Tongue (tissue), 2 donors: Measurements from ENCODE around the gene ASIC4. TPM values are rescaled to one million over a fixed set of nuclear protein-coding genes. Genes with fewer than 3 reads are reported as not detected.

Source experiments
- DNase-seq: peaks from one replicate; pipeline ENCODE4 v3.0.0-alpha.2; 2015
- total RNA-seq: library from RNA; depleted of rRNA; stranded (reverse); fragments of >200 nt; gene quantifications from one replicate; pipeline ENCODE4 v1.2.3, GENCODE V29; 2014

Gene ASIC4, protein sequence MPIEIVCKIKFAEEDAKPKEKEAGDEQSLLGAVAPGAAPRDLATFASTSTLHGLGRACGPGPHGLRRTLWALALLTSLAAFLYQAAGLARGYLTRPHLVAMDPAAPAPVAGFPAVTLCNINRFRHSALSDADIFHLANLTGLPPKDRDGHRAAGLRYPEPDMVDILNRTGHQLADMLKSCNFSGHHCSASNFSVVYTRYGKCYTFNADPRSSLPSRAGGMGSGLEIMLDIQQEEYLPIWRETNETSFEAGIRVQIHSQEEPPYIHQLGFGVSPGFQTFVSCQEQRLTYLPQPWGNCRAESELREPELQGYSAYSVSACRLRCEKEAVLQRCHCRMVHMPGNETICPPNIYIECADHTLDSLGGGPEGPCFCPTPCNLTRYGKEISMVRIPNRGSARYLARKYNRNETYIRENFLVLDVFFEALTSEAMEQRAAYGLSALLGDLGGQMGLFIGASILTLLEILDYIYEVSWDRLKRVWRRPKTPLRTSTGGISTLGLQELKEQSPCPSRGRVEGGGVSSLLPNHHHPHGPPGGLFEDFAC
- total RNA-seq: 0.10 TPM

DNA sequence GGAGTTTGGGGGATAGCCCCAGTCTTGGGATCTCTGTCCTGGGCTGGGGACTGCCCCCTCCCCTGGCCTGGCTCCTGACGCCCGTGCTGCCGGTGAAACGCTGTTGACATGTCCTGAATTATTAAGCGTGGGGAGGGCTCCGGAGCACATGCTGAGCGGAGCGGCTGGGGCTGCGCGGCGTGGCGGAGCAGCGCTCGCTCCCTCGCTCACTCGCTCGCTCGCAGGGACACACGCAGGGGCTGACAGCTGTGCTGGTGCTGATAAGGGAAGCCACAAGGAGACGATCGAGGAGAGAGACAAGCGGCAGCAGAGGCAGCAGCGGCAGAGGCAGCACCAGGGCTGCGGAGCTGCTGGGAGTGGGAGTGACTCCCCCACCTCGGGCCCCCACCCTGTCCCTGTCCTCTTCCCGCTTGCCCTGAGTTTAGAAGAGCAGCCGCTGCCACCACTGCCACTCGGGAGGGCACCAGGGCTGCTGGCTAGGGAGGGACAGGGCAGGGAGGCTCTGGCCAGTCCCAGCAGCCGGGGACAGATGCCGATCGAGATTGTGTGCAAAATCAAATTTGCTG lies at the start of gene ASIC4:
TSS of gene ASIC4 (plus strand) at position 287 of the 566 bp plus-strand sequence. CDS start at position 530, 243 bp downstream.
- peak; percentile 77 for DNase-seq

DNA sequence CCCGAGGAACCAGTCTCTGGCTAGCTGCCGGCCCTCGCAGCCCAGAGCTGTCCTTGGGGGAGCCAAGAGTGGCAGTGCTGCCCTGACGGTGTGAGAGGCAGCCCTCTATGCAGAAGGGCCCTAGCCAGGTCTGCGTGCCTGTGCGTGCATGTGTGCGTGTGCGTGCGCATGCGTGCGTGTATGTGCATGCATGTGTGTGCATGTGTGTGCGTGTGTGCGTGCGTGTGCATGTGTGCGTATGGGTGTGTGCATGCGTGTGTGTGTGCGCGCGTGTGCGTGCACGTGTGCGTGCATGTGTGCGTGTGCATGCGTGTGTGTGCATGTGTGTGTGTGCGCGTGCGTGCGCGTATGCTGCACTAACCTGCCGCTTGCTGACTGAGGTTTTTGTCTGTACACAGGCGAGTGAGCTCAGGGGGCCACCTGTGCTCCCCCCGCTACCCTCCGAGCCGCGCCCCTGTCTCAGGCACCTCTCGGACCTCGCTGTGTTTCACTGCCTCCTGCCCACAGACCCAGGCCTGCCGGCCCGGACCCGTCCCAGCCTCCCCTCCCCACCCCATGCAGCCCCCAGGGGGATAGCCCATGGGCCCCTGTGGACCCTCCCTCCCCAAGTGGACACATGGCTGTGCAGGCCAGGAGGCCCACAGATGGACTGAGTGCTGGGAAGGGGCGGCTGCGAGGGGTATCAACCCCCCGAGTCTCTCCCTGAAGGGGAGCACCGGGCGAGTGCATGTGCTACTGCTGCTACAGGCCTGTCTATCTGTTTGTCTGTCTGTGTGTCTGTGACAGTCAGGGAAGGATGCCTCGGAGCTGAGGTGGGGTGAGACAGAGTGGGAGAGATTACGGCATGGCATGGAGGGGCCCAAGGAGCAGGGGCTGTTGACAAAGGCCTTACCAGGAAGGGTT lies 48.4 kb upstream of the ASIC4 start:
- DNase-seq: no peak

DNA sequence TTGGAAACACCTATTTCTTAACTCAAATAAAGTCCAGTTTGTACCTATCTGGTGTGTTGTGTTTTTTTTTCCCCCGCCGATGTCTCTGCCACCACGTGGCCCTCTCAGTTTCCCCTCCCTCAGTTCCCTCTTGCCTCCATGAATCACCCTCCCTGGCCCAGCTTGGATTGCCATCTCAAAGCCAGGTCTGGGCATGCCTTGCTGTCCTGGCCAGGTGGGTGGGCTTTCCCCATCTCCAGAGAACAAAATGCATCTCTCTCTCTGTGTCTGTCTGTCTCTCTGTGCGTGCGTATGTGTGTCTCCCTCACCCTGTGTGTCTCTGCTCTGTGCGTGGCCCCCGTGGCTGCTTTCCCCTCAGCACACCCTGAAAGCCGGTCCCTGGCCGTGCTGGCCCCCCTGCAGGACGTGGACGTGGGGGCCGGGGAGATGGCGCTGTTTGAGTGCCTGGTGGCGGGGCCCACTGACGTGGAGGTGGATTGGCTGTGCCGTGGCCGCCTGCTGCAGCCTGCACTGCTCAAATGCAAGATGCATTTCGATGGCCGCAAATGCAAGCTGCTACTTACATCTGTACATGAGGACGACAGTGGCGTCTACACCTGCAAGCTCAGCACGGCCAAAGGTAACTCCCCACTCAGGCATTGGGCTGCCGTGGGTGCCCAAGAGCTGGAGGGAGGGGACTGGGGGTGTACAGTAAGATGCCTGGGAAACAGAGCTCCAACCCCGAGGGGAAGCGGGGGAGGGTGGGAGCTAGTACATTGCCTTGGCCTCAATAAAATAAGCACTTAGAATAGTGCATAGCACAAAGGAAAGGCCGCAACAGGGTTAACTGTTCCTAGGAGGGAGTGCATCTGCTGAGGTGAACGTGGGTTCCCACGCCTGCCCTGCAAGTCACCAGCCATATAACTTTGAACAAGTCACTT lies 47.2 kb upstream of the ASIC4 start:
- DNase-seq: no peak

DNA sequence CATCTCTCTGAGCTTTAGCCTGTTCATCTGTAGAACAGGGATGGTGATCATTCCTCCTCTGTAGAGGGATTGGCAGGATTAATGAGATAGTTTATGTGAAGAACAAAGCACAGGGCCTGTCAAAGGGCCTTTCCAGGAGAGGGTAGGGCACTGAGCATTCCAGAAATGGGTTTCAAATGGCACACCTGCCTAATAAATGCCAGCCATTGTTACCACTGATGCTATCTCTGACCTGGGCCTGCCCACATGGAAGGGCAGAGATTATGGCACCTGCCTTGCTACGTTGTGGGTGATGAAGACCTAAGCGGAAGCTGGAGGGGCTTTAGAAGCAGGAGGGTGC lies 46.6 kb upstream of the ASIC4 start:
- no peak for DNase-seq

DNA sequence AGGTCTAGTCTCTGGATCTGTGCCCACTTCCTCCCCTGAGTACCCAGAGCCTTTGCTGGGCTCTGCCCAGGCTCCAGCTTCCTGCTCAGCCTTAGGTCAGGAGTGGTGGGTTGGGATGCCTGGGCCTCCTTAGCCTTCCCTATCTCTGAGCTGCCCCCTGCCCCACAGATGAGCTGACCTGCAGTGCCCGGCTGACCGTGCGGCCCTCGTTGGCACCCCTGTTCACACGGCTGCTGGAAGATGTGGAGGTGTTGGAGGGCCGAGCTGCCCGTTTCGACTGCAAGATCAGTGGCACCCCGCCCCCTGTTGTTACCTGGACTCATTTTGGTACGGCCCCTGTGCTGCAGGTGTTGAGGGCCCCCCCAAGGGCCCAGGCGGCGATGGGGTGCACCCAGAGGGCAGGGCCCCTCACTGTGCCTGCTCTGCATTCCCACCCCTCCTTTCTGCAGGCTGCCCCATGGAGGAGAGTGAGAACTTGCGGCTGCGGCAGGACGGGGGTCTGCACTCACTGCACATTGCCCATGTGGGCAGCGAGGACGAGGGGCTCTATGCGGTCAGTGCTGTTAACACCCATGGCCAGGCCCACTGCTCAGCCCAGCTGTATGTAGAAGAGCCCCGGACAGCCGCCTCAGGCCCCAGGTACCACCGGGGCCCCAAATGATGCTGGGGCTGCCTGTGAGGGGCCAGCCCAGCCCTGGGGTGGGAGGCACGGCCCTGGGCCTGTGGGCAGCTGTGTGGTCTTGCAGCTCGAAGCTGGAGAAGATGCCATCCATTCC lies 45.7 kb upstream of the ASIC4 start:
- DNase-seq: no peak

DNA sequence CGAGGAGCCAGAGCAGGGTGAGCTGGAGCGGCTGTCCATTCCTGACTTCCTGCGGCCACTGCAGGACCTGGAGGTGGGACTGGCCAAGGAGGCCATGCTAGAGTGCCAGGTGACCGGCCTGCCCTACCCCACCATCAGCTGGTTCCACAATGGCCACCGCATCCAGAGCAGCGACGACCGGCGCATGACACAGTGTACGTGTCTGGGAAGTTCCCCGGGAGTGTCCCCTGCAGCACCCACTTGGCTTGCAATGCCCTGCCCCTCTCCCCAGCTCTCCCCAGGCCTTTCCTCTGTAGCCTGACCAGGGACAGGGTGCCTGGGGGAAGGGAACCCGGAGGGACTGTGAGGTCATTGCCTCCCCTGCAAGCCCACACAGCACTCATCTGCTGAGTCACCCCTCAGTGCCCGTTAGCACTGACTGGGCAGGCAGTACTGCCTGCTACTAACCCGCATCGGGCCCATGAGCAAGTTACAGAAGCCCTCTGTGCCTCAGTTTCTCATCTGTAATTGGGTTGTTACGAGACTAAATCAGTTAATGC lies 45.0 kb upstream of the ASIC4 start:
- DNase-seq: no peak

DNA sequence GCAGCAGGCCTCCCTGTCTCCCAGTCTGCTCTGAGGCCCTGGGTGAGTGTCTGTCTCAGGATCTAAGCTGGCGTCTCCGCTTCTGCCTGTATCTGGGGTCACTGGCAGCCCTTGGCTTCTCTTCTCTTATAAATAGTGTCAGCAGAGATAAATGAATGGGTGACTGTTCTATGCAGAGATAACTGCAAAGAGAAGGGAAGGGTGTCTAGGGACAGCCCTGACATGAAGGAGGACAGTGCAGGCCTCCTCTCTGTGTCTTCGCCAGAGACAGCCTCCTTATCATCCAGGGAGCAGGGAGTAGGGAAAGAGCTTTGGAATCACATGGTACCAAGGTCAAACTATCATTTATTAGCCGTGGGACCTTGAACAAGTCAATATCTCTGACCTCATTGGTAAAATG lies 43.9 kb upstream of the ASIC4 start:
- no peak for DNase-seq

DNA sequence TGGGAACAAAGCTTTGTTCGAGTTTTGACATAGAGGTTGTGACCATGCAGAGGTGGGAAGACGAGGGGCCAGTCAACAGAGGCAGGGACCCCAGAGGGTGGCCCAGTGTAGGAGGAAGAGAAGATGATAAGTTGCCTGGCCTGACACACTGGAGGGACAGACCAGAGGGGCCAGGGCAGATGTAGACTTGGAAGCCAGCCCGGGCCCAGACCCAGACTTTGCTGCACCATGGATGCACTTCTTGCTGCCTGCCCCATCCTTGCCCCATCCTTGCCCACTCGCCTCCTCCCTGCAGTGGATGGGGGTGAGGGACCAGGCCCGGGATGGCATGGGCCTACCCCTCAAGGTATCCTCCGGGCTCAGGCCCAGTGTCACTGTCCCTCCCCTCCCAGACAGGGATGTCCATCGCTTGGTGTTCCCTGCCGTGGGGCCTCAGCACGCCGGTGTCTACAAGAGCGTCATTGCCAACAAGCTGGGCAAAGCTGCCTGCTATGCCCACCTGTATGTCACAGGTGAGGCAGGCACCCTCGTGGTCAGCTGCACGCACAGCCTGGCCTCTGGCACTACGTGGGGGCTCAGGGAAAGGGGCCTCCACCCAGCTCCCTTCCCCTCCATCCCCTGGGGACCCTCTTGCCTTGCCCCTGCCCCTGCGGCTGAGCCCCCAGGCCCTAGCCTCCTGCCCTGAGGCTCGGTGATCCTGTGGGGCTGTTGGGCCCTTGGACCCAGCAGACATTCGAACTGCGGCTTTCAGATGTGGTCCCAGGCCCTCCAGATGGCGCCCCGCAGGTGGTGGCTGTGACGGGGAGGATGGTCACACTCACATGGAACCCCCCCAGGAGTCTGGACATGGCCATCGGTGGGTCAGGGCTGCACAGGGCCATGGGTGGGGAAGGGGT lies 42.6 kb upstream of the ASIC4 start:
- DNase-seq: no peak

DNA sequence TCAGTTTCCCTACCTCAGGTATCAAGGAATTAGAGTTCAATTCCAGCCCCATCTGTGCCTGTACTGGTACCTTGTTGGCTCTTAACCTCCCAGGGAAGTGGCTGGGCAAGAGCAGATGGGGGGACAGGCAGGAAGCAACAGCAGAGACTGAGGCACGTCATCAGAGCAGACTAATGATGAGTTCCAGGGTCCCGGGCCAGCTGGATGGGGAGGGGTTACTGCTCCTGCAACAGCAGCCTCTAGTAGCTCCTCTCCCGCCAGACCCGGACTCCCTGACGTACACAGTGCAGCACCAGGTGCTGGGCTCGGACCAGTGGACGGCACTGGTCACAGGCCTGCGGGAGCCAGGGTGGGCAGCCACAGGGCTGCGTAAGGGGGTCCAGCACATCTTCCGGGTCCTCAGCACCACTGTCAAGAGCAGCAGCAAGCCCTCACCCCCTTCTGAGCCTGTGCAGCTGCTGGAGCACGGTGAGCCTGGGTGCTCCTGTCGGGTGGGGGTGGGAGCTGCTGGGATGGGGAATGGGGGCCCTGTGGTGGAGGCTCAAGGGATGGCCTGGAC lies 41.6 kb upstream of the ASIC4 start:
- no peak for DNase-seq

DNA sequence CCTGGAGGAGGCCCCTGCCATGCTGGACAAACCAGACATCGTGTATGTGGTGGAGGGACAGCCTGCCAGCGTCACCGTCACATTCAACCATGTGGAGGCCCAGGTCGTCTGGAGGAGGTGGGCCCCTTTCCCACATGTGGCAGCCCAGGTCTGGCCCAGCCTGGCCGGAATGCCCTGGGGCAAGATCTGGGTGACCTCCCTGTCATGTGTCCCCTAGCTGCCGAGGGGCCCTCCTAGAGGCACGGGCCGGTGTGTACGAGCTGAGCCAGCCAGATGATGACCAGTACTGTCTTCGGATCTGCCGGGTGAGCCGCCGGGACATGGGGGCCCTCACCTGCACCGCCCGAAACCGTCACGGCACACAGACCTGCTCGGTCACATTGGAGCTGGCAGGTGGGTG lies 40.8 kb upstream of the ASIC4 start:
- DNase-seq: no peak

DNA sequence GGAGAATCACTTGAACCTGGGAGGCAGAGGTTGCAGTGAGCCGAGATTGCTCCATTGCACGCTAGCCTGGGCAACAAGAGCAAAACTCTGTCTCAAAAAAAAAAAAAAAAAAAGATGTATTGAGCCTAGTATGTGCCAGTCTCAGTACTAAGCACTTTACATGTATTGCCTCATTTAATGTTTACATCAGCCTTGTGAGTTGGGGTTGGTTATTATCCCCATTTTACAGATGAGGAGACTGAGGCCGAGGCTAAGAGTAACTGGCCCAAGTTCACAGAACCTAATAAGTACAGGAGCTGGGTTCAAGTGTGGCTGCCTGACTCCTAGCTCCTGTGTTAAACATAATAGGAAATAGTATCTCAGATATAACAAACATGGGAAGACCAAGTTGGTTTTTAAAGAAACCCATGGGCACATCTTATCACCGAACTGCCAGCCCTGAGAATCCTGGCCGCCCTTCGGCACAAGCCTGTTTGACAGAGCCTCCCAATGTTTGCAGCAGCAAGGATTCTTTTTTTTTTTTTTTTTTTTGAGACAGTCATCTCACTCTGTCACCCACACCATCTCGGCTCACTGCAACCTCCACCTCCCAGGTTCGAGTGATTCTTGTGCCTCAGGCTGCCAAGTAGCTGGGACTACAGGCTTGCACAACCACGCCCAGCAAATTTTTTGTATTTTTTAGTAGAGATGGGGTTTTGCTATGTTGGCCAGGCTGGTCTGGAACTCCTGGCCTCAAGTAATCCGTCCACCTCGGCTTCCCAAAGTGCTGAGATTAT lies 39.8 kb upstream of the ASIC4 start:
- no peak for DNase-seq

DNA sequence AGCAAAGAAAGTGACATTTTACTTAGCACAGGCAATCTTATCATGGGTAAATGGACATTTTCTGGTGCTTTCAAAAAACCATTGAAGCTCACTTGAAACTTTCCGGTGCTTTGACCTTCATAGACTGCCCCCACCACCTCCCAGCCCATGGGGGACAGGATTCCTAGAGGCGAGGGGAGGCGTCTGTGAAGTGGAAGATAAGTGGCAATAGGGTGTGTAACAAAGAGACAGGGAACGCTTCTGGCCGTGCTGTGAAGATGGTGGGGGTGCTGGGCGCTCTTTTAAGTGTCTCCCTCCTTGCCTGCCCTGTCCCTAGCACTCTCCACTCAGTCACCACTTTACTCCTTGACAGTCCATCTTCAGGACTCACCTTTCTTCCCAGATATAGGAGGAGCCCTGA lies 39.0 kb upstream of the ASIC4 start:
- no peak for DNase-seq

DNA sequence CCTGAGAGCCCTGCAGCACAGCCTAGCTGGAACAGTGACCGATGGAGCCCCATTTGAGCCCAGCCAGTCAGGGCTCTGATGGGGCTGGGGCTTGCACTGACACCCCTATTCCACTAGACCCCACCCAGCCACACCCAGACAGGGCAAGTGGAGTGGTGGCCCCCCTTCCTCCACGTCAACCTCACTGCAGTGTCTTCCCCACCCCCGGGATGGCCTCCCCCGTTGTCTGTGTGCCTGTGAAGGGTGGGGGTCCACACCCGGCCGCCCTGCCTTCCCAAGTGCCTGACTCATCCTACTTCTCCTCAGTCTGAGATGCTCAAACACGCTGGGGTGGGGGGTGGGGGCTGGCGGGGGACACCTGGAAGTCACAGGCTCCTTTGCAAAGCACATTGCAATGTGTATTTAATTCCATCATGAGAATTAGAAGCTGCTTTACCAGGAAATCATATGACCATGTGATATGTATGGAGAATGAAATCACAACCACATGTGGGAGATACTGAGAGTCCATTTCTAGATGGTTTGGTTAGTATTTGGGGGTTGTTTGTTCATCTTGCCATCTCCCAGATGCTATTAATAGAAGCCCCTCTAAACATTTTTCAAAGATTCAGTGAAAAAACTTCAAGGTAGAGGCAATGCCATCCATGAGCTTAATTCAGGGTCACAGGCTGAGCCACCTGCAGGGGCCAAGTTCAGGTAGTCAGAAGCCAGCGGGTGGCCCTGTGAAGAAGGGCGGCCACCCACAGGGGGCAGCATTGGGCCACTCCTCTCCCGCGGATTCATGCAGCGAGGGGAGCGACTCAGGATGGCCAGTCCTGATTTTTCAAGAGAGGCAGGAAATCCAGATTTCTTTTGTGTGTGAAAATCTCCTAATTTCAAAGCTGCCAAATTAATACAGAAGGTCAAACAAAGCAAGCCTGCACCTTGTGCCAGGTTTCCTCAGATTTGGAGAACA lies 38.3 kb upstream of the ASIC4 start:
- peak; percentile 82 for DNase-seq

DNA sequence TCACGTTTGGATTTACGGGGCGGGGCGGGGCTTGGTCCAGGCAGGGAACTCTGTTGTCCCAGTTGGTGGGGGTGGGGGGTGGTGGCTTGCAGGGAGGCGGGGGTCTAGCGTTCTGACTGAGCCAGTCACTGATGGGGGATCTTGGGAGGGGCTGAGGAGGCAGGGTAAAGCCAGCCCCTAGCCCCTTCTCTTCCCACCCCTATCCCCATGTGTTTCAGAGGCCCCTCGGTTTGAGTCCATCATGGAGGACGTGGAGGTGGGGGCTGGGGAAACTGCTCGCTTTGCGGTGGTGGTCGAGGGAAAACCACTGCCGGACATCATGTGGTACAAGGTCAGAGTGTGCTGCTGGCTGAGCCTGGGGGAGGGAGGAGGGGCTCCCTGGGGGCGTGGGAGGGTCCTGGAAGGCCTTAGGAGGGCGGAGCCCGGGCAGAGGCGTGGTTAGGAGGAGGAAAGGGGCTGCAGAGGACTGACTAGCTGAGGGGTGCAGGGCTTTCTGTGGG lies 37.6 kb upstream of the ASIC4 start:
- no peak for DNase-seq

DNA sequence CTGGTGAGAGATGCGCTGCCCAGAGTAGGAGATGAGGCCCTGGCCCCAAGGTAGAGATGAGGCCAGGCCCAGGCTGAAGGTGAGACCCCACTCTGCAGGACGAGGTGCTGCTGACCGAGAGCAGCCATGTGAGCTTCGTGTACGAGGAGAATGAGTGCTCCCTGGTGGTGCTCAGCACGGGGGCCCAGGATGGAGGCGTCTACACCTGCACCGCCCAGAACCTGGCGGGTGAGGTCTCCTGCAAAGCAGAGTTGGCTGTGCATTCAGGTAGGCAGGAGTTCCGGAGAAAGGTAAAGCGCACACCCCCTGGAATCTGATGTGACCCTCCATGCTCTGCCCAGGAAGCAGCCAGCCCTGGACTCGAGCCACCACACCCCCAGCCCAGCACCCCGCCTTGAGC lies 37.1 kb upstream of the ASIC4 start:
- DNase-seq: no peak

DNA sequence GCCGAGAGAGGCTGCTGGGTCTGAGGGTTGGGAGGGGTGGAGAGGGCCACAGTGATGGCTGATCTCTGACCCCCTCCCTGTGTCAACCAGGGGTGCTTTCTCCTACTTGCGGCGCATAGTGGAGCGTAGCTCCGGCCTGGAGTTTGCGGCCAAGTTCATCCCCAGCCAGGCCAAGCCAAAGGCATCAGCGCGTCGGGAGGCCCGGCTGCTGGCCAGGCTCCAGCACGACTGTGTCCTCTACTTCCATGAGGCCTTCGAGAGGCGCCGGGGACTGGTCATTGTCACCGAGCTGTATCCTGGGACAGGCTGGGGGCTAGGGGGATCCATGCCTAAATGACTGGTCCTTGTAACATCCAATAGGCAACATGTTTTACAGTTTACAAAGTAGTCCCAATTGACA lies 36.5 kb upstream of the ASIC4 start:
- DNase-seq: no peak

DNA sequence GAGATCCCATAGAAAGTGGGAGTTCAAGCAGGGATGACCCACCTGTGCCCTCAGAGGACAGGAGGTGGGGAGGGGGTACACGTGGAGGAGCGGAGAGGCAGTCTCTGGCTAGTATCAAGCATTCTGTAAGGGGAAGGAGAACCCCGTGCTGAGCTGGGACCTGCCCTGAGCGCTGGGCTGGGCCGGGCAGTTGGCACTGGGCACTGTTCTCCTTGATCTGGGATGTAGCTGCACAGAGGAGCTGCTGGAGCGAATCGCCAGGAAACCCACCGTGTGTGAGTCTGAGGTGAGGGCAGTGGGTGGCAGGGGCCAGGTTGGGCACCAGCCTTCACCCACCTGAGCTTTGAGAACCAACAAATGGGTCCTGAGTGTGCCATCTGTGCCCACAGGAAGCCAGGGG lies 35.4 kb upstream of the ASIC4 start:
- DNase-seq: no peak
